ENCODE results near the gene AADACL4. TPM values are rescaled to one million over a fixed set of nuclear protein-coding genes. Genes with fewer than 3 reads are reported as not detected.
A peak's percentile ranks its signal among the peaks of the same experiment; 100 is the strongest.

Gene AADACL4
- total and polyA plus RNA-seq, 9 of the 15 experiments (the other 6 are each of a cell fraction or from before 2014, with no cell fraction given), result not detected

DNA sequence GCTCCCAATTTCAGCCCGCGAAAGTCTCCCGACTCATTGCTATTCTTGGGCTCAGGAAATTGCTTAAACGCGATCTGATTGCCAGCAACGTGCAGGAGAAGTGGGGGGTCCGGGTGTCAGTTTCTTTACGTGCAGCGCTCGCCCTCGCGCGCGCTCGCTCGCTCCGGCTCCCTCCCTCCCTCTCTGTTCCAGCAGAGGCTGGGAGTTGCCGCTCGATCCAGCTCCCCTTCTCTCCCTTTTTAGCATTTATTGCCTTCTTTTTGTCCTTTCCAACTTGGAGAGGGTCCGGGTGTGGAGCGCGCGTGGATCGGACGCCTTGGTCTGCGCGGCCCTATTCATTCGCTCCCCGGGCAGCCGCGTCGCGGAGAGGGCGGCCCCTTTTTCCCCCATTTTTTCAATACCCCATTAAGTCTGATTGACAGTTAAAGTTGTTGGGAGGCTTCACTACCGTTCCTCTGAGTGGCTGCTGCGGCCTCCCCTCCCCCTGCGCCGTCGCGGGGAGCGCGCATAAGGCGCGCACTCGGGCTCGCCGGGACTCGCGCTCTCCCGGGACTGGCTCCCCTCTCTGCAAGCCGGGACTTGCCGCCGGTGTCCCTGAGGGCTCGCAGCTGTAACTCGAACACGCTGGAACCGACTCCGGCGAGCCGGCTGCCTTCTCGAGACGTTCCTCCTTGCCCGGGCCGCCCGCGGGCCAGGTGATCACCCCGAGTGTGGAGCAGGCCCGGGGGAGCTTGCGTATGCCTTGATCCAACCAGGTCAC, 25.8 kb upstream of the AADACL4 start, which contains the start of gene DHRS3 (continued):
- TF ChIP-seq SOX6 (IDR thresholded peaks at IDR 0.05) (peak; percentile 32; the same call in 1 of the 2 replicates), NELFE (IDR thresholded peaks at IDR 0.05; ENCODE audit: insufficient read depth, insufficient read length) (no peak), GABPB1 (CRISPR knock-in tag; IDR thresholded peaks at IDR 0.05) (0 out of 2 replicates have a peak, but pooled peaks have one; percentile 39), SREBF2 (CRISPR knock-in tag; IDR thresholded peaks at IDR 0.05) (no peak), ELF1 (tag; IDR thresholded peaks at IDR 0.05) (no peak), ZKSCAN3 (CRISPR knock-in tag; IDR thresholded peaks at IDR 0.05) (no peak), MIER1 (IDR thresholded peaks at IDR 0.05; ENCODE audit: low read depth) (no peak), TCF3 (CRISPR knock-in tag; IDR thresholded peaks at IDR 0.05) (no peak), CCAR2 (IDR thresholded peaks at IDR 0.05; ENCODE audit: low read depth, low read length) (no peak), ZBTB2 (IDR thresholded peaks at IDR 0.05) (0 out of 2 replicates have a peak, but pooled peaks have one; percentile 47)
- TF ChIP-seq, protein P1, sequence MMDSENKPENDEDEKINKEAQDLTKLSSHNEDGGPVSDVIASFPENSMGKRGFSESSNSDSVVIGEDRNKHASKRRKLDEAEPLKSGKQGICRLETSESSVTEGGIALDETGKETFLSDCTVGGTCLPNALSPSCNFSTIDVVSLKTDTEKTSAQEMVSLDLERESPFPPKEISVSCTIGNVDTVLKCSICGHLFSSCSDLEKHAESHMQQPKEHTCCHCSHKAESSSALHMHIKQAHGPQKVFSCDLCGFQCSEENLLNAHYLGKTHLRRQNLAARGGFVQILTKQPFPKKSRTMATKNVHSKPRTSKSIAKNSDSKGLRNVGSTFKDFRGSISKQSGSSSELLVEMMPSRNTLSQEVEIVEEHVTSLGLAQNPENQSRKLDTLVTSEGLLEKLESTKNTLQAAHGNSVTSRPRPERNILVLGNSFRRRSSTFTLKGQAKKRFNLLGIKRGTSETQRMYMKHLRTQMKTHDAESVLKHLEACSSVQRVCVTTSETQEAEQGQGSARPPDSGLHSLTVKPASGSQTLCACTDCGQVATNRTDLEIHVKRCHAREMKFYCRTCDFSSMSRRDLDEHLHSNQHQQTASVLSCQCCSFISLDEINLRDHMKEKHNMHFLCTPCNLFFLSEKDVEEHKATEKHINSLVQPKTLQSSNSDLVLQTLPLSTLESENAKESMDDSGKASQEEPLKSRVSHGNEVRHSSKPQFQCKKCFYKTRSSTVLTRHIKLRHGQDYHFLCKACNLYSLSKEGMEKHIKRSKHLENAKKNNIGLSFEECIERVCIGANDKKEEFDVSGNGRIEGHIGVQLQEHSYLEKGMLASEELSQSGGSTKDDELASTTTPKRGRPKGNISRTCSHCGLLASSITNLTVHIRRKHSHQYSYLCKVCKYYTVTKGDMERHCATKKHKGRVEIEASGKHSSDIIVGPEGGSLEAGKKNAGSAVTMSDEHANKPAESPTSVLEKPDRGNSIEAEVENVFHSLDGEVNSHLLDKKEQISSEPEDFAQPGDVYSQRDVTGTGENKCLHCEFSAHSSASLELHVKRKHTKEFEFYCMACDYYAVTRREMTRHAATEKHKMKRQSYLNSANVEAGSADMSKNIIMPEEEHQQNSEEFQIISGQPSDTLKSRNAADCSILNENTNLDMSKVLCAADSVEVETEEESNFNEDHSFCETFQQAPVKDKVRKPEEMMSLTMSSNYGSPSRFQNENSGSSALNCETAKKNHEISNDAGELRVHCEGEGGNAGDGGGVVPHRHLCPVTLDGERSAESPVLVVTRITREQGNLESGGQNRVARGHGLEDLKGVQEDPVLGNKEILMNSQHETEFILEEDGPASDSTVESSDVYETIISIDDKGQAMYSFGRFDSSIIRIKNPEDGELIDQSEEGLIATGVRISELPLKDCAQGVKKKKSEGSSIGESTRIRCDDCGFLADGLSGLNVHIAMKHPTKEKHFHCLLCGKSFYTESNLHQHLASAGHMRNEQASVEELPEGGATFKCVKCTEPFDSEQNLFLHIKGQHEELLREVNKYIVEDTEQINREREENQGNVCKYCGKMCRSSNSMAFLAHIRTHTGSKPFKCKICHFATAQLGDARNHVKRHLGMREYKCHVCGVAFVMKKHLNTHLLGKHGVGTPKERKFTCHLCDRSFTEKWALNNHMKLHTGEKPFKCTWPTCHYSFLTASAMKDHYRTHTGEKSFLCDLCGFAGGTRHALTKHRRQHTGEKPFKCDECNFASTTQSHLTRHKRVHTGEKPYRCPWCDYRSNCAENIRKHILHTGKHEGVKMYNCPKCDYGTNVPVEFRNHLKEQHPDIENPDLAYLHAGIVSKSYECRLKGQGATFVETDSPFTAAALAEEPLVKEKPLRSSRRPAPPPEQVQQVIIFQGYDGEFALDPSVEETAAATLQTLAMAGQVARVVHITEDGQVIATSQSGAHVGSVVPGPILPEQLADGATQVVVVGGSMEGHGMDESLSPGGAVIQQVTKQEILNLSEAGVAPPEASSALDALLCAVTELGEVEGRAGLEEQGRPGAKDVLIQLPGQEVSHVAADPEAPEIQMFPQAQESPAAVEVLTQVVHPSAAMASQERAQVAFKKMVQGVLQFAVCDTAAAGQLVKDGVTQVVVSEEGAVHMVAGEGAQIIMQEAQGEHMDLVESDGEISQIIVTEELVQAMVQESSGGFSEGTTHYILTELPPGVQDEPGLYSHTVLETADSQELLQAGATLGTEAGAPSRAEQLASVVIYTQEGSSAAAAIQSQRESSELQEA (IDR thresholded peaks at IDR 0.05; ENCODE audit: low read depth), result no peak
- TF ChIP-seq, protein P2, sequence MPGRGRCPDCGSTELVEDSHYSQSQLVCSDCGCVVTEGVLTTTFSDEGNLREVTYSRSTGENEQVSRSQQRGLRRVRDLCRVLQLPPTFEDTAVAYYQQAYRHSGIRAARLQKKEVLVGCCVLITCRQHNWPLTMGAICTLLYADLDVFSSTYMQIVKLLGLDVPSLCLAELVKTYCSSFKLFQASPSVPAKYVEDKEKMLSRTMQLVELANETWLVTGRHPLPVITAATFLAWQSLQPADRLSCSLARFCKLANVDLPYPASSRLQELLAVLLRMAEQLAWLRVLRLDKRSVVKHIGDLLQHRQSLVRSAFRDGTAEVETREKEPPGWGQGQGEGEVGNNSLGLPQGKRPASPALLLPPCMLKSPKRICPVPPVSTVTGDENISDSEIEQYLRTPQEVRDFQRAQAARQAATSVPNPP (IDR thresholded peaks at IDR 0.05; ENCODE audit: borderline replicate concordance, insufficient read depth, insufficient read length), result no peak
- TF ChIP-seq, protein P3, sequence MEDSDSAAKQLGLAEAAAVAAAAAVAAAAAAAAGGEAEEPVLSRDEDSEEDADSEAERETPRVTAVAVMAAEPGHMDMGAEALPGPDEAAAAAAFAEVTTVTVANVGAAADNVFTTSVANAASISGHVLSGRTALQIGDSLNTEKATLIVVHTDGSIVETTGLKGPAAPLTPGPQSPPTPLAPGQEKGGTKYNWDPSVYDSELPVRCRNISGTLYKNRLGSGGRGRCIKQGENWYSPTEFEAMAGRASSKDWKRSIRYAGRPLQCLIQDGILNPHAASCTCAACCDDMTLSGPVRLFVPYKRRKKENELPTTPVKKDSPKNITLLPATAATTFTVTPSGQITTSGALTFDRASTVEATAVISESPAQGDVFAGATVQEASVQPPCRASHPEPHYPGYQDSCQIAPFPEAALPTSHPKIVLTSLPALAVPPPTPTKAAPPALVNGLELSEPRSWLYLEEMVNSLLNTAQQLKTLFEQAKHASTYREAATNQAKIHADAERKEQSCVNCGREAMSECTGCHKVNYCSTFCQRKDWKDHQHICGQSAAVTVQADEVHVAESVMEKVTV (CRISPR knock-in tag; IDR thresholded peaks at IDR 0.05), result 0 out of 2 replicates have a peak, but pooled peaks have one; percentile 13

All from K562 (cell line).